Suprapubic skin (tissue), 4 donors: ENCODE measurements around the gene SHC2. TPM values are rescaled to one million over a fixed set of nuclear protein-coding genes. Genes with fewer than 3 reads are reported as not detected.

ENCODE experiments used
- DNase-seq, 2 donors: peaks; one replicate each; pipeline ENCODE4 v3.0.0-alpha.2; 2019; ENCODE audit warnings: low spot score in 2 of 2
- H3K27ac ChIP-seq: fragments of 200-600 bp; sonication (generic); one replicate; pipeline ENCODE4 v1.5.1; 2019
- H3K27me3 ChIP-seq: fragments of 200-600 bp; sonication (generic); one replicate; pipeline ENCODE4 v1.5.1; 2019
- H3K36me3 ChIP-seq: fragments of 200-600 bp; sonication (generic); one replicate; pipeline ENCODE4 v1.5.1; 2019
- H3K4me1 ChIP-seq: fragments of 200-600 bp; sonication (generic); one replicate; pipeline ENCODE4 v1.5.1; 2019
- H3K4me3 ChIP-seq: fragments of 200-600 bp; sonication (generic); one replicate; pipeline ENCODE4 v1.5.1; 2019; ENCODE audit warnings: mild to moderate bottlenecking
- H3K9me3 ChIP-seq: fragments of 200-600 bp; sonication (generic); one replicate; pipeline ENCODE4 v1.5.1; 2019
- CTCF ChIP-seq, 2 donors: fragments of 200-600 bp in 1 of 2; fragments of 450-650 bp in 1 of 2; sonication (generic) in 1 of 2; IDR thresholded peaks; one replicate each; pipeline ENCODE4 v1.5.1; 2016 to 2019; ENCODE audit warnings: antibody characterized with exemption in 2 of 2, mild to moderate bottlenecking in 1 of 2, moderate library complexity in 1 of 2
- EP300 ChIP-seq: sonication (generic); formaldehyde crosslinking; IDR thresholded peaks from one replicate; pipeline ENCODE4 v1.6.1; 2017; ENCODE audit warnings: antibody characterized with exemption
- POLR2A ChIP-seq, 2 donors: fragments of 450-650 bp; IDR thresholded peaks; one replicate each; pipeline ENCODE4 v1.6.1; 2017; ENCODE audit warnings: antibody characterized with exemption in 2 of 2, mild to moderate bottlenecking in 2 of 2, moderate library complexity in 2 of 2
- POLR2AphosphoS5 ChIP-seq, 3 donors: sonication (generic); formaldehyde crosslinking; IDR thresholded peaks; one replicate each; pipeline ENCODE4 v1.6.1; 2017; ENCODE audit warnings: antibody characterized with exemption in 3 of 3
- WGBS: methylation state at CpG from one replicate; pipeline ENCODE4 v1.1.5; 2018; 5-methylcytosine and 5-hydroxymethylcytosine counted together
- total RNA-seq, 4 donors: library from RNA; depleted of rRNA; stranded (reverse); fragments of >200 nt; gene quantifications; one replicate each; pipeline ENCODE4 v1.1.0, GENCODE V29; 2016

Gene SHC2
- total RNA-seq, 4 donors from 2014 or later: 16.3 to 40.7 (median 19.6) TPM

DNA sequence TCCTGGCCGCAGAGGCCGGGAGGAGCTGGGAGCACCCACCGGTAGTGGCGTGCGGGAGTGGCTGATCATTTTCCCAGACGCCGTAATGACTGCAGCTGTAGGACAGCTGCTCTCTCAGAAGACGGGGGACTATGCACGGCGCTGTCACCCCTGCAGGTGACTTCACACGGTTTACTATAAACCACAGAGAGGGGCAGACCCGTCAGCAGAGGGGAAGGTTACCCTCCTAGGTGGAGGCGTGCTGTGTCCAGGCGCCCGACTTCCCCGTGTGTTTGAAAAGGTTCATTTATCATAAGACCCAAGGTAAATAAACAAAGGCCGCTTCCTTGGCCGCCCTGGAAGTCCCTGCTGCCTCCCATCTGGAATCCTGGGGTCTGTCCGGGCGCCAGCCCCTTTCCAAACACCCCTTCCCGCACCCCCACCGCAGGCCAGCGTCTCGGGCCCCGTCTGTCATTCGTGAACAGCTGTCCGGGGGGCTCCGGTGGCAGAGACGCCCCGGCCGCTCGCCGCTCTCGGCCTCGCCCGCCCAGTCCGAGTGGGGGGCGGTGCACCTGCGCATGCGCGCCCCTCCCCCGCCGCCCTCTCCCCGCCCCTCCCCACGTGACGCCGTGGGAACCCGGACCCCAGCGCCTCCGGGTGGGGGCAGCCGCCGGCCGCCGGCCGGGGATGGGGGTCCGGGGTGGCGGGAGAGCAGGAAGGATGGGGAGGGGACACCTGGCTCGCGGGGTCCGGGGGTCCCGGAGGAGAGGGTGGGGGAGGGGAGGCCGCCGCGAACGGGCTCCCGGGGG, 915 bp downstream of the SHC2 start:
- no peak for DNase-seq
- Histone ChIP-seq H3K4me1 (peaks cover 22% of the 10 kb centered on the region), H3K27me3 (peaks cover 14% of the 10 kb centered on the region), H3K36me3 (no peaks in the 10 kb centered on the region), H3K27ac (peak overlapping the region; percentile 78), H3K4me3 (peak overlapping the region; percentile 74), H3K9me3 (no peaks in the 10 kb centered on the region)
- peak in 1 of 2 donors; percentile 12 for TF ChIP-seq POLR2A (IDR thresholded peaks at IDR 0.05)
- TF ChIP-seq POLR2AphosphoS5 (IDR thresholded peaks at IDR 0.05): no peak
- no peak for TF ChIP-seq EP300
- TF ChIP-seq CTCF (IDR thresholded peaks at IDR 0.05): no peak
- 19% methylated on average over 3 of the region's 66 CpGs for WGBS

- DNase-seq: no peak
- no peak overlapping the region for H3K27ac ChIP-seq
- TF ChIP-seq POLR2AphosphoS5 (IDR thresholded peaks at IDR 0.05) (no peak), EP300 (no peak), POLR2A (IDR thresholded peaks at IDR 0.05) (no peak), CTCF (IDR thresholded peaks at IDR 0.05) (no peak)
- 94% methylated on average over 89 of the region's 89 CpGs for WGBS
- no peak overlapping the region for H3K4me3 ChIP-seq
- peaks cover 14% of the 10 kb centered on the region for H3K27me3 ChIP-seq
- H3K9me3 ChIP-seq: no peaks in the 10 kb centered on the region
- H3K36me3 ChIP-seq: no peaks in the 10 kb centered on the region
- peaks cover 22% of the 10 kb centered on the region for H3K4me1 ChIP-seq
Measured at GRCh38 chr19:458091-459042, 2.5 kb downstream of the SHC2 start.

DNA sequence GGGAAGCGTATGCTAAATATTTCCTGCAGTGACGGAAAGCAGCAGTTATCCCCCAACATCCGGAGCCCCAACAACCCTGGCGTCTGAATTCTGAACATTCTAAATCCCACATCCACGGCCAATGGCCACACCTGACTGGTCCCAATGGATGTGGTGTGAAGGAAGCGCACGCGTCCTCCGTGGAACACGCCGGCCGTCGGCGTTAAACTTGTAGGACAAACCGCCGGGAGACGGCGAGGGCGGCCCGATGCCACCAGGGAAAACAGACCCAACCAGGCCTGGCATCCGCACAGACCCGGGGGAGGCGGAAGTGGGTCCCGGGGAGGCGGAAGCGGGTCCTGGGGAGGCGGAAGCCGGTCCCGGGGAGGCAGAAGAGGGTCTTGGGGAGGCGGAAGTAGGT, 3.2 kb downstream of the SHC2 start:
- H3K27ac ChIP-seq: no peak overlapping the region
- H3K4me1 ChIP-seq: peaks cover 22% of the 10 kb centered on the region
- 96% methylated on average over 30 of the region's 30 CpGs for WGBS
- no peak overlapping the region for H3K4me3 ChIP-seq
- no peaks in the 10 kb centered on the region for H3K36me3 ChIP-seq
- H3K27me3 ChIP-seq: peaks cover 14% of the 10 kb centered on the region
- TF ChIP-seq POLR2A (IDR thresholded peaks at IDR 0.05) (no peak), CTCF (IDR thresholded peaks at IDR 0.05) (no peak), POLR2AphosphoS5 (IDR thresholded peaks at IDR 0.05) (no peak), EP300 (no peak)
- no peaks in the 10 kb centered on the region for H3K9me3 ChIP-seq
- DNase-seq: no peak

DNA sequence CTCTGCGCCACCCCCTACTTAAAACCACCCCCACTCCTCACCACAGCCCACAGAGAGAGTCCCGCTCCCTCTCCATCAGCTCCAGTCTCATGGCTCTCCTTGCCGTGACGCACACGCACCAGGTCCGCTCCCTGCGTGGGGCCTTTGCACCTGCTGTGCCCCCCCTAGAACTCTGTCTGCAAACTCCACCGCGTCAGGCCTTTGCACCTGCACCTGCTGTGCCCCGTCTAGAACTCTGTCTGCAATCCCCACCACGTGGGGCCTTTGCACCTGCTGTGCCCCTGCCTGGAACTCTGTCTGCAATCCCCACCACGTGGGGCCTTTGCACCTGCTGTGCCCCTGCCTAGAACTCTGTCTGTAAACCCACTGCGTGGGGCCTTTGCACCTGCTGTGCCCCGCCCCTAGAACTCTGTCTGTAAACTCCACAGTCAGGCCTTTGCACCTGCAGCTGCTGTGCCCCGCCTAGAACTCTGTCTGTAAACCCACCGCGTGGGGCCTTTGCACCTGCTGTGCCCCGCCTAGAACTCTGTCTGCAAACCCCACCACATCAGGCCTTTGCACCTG, 4.2 kb downstream of the SHC2 start:
- no peak overlapping the region for H3K27ac ChIP-seq
- no peak for DNase-seq
- H3K4me1 ChIP-seq: peaks cover 14% of the 10 kb centered on the region
- H3K27me3 ChIP-seq: peaks cover 8% of the 10 kb centered on the region
- H3K9me3 ChIP-seq: no peaks in the 10 kb centered on the region
- H3K36me3 ChIP-seq: no peaks in the 10 kb centered on the region
- no peak overlapping the region for H3K4me3 ChIP-seq
- 87% methylated on average over 18 of the region's 18 CpGs for WGBS
- TF ChIP-seq CTCF (IDR thresholded peaks at IDR 0.05): no peak
